Superior temporal gyrus (tissue), 1 donor: ENCODE data around the gene SAMD4A.

Source experiments
- DNase-seq: peaks from one replicate; pipeline ENCODE4 v3.0.0-alpha.2; 2016; ENCODE audit errors: extremely low spot score

The SAMD4A gene, protein sequence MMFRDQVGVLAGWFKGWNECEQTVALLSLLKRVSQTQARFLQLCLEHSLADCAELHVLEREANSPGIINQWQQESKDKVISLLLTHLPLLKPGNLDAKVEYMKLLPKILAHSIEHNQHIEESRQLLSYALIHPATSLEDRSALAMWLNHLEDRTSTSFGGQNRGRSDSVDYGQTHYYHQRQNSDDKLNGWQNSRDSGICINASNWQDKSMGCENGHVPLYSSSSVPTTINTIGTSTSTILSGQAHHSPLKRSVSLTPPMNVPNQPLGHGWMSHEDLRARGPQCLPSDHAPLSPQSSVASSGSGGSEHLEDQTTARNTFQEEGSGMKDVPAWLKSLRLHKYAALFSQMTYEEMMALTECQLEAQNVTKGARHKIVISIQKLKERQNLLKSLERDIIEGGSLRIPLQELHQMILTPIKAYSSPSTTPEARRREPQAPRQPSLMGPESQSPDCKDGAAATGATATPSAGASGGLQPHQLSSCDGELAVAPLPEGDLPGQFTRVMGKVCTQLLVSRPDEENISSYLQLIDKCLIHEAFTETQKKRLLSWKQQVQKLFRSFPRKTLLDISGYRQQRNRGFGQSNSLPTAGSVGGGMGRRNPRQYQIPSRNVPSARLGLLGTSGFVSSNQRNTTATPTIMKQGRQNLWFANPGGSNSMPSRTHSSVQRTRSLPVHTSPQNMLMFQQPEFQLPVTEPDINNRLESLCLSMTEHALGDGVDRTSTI

DNA sequence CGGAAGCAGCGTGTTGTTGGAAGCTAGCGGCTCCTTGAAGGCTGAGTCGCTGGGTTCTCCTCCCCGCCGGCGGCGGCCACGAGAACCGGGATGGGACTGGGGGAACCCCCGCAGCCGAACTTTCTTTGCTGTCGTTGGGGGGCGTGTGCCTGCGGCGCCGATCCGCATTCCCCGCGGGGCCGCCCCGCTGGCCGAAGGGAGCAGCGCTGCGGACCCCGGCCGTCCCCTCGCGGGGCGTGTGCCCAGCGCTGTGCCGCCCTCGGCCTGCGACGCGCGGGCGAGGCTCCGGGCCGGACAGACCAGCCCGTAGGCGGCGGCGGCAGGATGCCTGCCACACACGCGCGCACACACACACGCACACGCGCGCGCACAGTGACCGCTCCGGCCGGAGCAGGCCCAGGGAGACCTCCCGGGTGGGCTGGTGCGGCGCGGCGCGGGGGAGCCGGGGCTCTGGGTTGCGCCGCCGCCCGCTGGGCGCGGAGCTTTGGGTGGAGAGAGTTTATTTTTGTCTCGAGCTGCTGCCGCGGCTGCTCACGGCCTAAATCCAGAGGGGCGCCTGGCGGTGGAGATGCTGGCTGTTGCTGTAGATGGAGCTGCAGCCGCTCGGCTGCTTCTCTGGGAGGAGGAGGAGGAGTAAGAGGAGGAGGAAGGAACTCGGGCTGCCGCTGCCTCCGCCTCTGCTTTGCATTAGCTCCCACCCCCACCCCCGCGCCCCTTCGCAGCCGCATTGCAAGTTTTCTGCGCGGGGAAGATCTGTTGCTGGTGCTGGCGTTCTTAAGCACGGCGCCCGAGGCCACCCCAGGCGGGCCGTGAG, at the start of gene SAMD4A:
TSS of gene SAMD4A (plus strand) at position 719 of the 814 bp plus-strand sequence. CDS start 789 bp downstream, outside the sequence.
- peak; percentile 71 for DNase-seq

DNA sequence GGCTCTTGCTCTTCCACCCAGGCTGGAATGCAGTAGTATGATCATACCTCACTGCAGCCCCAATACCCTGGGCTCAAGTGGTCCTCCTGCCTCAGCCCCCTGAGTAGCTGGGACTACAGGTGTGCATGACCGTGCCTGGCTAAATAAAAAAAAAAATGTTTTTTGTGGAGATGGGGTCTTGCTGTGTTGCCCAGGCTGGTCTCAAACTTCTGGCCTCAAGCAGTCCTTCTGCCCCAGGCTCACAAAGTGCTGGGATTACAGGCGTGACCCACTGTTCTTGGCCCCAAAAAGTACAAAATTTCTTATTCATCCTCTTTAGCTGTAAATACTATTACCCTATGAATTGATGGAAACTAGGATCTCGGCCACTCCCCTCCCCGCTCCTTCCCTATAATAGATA, 42.5 kb upstream of the SAMD4A start:
- no peak for DNase-seq

DNA sequence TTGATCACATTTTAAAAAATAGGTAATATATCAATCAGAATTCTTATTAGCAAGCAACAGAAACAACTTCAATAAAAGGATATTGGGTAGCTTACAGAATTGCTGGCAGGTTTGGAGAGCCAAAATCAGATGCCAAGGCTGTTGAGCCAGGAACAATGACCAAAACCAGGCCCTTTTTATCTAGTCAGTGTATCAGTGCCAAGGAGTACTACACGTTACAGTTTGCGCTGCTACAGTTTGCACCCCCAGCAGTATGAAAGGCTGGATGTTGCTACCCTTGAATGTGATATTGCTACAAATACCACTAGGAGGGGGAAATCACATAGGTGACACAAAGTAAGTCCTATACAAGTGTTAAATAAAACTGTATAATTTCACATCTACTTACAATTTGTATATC, 38.0 kb upstream of the SAMD4A start:
- DNase-seq: no peak

DNA sequence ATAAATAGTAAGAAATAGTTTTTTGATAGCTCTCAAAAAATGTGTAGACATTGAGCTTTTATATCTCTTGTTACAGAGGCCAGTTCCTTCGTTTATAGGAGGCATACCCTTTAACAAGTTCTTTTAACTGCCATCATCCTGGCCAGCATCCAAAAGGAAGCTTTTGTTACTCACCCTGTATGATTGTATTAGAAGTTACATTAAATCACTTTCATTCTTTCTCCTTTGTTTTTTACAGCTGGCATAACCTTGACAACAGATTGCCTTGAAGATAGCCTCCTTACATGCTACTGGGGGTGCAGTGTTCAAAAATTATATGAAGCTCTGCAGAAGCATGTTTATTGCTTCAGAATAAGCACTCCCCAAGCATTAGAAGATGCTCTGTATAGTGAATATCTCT, 37.1 kb upstream of the SAMD4A start:
- DNase-seq: no peak

DNA sequence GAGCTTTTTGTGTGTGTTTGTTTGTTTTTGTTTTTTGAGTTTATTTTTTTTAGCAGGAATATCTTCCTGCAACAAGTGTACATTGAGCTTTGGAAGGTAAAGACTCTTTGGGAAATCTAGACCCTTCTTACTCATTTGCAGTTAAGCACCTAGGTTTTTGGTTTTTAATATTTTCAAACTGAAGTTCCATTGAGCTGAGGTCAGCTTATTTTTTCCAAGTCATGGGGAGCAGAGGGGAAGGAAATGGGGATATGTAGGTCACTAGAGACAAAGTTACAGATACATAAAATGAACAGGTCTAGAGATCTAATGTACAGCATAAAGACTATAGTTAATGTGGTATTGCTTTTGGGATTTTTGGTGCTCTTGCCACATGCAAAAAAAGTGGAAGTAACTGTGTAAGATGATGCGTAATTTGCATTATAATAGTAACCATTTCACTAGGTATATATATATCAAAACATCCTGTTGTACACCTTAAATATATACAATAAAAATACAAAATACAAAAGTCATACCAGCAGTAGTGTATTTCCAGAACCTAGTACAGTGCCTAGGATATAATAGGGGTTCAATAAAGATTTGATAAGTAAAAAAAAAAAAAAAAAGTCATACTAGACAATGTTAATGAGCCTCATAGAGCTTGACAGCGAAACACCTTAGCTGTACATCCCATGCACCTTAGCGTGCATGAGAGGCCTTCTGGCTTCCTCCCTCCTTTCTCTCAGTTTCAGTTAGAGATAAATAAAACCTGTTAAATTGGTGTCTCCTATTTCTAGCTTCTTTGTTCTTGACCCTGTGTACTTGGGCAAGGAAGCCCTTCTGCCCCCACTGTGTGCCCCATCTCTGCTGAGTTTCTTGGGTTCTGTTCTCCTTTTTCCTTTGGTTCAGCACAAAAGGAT, 34.6 kb upstream of the SAMD4A start:
- no peak for DNase-seq

DNA sequence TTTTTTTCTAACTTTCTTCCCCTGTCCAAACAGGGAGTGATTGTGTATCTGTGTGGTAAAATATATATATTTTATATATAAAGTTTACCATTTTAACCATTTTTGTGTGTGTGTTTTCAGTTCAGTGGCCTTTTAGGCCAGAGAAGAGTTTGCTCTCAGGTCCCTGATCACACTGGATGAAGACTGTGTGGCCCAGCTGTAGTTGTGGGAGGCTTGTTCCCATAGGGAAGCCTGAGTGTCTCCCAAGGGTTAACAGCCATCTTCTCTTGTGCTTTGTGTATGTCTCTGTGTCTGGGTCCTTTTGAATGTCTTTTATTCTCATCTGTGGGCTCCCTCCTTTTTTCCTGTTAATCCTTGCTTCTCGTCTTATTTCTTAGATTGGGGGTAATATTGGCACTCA, 33.8 kb upstream of the SAMD4A start:
- DNase-seq: no peak

DNA sequence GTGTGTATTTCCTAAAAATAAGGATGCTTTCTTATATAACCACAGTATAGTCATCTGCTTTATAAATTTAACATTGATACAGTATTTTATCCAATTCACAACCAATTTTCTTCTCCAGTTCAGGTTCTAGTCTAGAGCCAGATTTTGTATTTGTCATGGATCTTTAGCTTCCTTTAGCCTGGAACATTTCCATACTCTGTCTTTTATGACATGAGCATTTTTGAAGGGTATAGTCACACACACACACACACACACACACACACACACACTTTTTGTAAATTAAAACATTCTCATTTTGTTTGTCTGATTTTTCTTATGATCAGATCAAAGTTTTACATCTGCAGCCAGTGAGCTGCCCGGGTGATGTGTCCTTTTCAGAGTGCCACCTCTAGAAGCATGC, 31.8 kb upstream of the SAMD4A start:
- no peak for DNase-seq

DNA sequence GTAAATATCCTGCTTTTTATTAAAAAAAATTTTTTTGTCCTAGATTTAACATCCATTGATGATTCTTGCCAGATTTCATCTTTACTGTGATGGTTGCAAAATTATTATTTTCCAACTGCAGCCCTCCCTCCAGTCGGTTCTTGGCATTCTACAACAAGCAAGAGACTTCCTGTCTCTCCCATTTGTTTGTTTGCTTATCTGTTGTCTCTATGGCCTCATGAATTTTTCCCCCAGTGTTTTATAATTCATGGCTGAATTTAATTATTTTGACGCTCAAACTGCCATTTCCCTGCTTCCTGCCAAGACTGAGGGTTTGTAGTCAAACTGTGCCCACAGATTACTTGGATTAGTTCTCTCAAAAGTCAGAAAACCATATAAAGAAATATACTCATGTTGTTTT, 31.3 kb upstream of the SAMD4A start:
- no peak for DNase-seq

DNA sequence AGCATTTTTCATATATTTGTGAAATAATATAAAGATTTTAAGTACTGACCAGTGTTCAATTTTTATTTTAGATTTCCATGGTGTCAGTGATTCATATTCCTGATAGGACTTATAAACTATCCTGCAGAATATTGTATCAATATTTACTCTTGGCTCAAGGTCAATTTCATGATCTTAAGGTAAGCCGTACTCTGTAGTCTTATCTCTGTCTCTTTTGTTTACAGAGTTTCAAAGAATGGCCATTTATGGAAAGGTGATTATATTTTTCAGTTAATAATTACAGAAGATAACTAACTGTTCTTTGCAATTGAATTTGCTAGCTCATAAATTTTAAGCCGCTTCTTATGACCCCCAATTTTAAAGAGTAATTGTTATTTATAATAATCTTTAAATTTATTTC, 29.3 kb upstream of the SAMD4A start:
- no peak for DNase-seq

DNA sequence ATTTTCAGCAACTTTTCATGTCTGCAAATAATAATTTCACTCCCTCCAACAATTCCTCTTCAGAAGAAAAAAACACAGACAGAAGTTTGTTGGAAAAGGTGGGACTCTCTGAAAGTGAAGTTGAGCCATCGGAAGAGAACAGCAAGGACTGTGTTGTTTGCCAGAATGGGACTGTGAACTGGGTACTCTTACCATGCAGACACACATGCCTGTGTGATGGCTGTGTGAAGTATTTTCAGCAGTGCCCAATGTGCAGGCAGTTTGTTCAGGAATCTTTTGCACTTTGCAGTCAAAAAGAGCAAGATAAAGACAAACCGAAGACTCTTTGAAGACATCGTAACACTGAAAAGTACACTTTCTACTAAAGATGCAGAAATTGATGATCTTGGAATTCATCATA, 28.9 kb upstream of the SAMD4A start:
- DNase-seq: no peak

DNA sequence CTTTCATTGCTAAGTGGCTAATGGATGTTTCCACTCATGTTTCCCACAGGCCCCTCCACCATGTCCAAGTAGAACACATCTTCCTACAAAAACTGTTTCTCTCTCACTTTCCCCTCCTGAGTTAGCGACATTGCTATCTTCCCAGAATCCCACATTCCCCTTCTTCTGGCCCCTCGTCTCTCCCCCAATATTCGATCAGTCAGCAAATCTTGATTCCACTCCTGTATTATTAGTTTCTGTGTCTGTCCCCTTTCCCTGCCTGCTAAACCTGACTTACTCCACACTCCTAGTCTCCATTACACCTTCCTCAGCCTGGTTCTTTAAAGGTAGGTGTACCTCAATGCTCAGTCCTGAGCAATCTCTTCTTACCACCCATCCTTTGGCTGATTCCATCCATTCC, 19.3 kb upstream of the SAMD4A start:
- no peak for DNase-seq

DNA sequence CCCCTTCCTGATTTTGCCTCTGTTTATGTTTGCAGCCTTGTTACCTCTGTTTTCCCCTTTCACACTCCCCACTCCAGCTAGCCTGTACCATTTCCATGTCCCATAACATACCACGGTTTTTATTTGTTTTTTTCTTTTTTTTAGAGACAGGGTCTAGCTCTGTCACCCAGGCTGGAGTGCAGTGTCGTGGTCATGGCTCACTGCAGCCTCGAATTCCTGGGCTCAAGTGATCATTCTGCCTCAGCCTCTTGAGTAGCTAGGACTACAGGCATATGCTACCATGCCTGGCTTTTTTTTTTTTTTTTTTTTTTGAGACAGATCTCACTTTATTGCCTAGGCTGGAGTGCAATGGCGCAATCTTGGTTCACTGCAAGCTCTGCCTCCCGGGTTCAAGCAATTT, 18.4 kb upstream of the SAMD4A start:
- DNase-seq: no peak

DNA sequence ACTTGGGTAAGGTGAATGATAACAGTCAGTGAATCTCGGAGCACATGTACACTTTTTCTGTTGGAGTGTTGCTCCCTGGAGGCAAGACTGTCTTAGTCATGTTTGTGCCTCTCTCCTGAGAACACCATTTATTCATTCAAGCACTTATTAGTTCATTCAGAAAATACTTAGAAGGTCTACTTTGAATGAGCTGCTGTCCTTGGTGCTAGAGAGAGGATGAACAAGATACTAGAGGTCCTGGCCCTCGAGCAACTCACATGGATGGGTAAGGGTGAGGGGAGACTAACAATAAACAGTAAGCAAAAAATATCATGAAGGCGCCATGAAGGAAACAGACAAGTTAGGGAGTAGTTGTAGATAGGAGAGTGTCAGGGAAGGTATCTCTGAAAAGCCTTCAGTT, 17.1 kb upstream of the SAMD4A start:
- DNase-seq: no peak

DNA sequence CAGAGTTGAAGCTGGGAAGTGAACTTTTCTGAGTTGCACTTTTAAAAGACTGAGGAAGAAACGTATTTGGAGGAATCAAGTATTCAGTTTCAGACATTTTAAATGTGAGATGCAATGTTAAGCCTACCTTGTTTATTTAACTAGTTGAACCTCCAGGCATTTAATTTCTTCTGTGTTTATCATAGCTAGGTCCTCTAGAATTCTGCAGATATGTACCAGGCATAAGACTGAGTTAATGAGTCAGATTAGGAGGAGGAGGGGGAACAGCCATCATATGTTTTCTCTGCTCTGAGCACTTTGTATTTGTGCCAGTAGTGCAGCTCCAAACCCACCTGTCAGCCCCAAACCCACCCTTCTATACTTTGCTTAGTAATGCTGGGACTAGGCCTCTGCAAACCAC, 16.4 kb upstream of the SAMD4A start:
- no peak for DNase-seq

DNA sequence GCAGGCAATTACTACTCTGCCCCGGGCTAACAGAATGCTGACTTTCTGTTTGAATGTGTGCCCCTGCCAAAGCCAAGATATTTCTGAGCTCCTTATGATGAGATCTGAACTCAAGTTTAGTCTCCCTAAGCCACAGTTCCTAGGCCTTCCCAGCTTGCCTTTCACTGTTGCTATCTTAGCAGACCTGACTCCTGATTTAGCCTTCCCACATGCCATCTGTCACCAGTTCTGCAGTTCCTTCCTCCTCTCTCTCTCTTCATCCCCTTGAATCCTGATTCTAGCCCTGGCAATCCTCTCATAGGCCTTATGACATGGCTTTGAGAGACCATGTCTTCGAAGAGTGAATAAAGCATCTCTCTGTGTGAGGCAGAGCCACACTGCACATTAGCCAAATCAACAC, 12.5 kb upstream of the SAMD4A start:
- DNase-seq: no peak

DNA sequence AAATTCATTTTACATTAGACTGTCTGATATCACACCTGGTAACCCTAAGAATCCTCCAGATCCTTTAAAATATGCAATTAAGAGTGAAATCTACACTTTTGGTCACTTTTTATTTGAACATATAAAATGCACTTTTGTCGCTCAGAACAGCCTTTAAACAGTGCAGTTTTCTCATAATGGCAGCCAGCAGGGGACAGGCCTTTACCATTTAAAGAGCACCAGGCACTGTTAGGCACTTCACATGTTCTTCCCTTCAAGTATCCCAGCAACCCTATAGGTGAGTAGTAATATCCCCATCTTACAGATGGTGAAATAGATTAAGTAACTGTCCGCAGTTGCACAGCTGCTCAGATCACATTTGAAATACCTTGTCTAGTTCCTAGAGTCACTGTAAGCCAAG, 11.3 kb upstream of the SAMD4A start:
- no peak for DNase-seq

DNA sequence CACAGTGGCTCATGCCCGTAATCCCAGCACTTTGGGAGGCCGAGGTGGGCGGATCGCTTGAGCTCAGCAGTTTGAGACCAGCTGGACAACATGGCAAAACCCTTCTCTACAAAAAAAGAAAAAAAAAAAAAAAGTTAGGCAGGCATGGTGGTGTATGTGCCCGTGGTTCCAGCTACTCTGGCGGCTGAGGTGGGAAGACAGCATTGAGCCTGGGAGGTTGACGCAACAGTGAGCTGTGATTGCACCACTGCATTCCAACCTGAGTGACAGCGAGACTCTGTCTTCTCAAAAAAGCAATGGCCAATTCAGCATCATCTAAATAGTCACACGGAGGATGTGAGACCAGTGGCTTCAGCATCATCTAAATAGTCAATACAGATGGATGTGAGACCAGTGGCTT, 10.4 kb upstream of the SAMD4A start:
- DNase-seq: no peak

DNA sequence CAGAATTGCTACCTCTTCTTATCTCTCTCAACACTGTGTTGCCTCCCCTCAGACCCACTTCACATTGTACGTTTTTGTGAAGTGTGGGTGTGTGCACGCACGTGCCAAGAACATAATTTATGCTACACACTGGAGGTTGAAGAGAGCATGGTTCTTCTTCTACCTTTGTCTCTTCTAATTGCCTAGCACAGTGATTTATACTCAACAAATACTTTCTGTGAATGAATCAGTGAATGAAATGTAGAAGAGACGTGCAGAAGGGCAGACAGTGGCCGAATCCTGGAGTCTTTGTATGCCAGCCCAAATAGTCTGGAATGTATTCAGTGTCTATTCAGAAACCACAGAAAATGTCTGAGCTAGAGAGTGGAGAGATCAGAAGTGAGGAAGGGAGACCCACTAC, 4.6 kb upstream of the SAMD4A start:
- DNase-seq: no peak

DNA sequence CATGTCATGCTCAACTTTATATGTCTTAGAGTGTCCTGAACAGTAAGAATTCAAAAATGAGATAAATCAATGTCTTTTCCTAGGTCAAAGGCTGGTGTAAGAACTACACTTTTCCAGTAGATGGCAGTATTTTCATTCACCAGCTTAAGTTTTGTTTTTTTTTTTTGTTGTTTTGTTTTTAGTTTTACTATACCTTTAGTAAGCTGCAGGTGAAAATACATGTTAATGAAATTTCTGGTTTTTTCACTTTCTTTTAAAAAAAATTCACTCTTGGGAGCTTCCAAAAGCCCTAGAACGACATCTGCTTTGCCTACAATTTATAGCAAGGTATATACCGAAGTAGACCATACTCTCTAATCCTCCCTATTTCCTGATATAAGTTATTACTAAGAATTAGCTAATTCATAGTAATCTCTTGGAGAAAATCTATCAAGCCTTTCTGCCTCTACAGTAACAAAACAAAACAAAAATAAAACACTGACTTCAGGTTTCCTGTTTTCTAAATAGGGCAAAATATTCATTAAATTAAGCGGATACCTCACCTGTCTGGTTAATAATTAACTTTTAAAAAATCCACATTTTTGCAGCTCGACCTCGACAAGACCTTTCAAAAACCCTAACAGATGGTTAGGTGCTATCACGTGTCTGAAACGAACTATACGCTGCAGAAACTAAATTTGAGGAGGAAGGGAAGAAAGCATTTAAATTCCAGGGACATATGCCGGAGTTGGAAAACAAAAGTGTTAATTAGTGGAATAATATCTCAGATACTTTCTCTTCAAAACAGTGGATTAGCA, 2.7 kb upstream of the SAMD4A start:
- peak; percentile 84 for DNase-seq
